Right lobe of liver (tissue), 4 donors: Measurements from ENCODE around the gene SOX21.

ENCODE experiments used
- POLR2A ChIP-seq: fragments of 450-650 bp; IDR thresholded peaks from one replicate; pipeline ENCODE4 v1.6.1; 2017; ENCODE audit warnings: antibody characterized with exemption, mild to moderate bottlenecking
- TF ChIP-seq, protein P1 (sequence below), 4 donors: fragments of 200-600 bp in 3 of 4; fragments of 450-650 bp in 1 of 4; IDR thresholded peaks; one replicate each; pipeline versions ENCODE4 v1.5.1 to v1.8.0; 2016 to 2022; ENCODE audit warnings: antibody characterized with exemption in 4 of 4, mild to moderate bottlenecking in 2 of 4
- donor health status: DM: no; HTN: no; CAD: no.
- donor health status: DM: no; HTN: no; CAD: no.
- donor health status: DM: no; HTN: yes; CAD: no.

DNA sequence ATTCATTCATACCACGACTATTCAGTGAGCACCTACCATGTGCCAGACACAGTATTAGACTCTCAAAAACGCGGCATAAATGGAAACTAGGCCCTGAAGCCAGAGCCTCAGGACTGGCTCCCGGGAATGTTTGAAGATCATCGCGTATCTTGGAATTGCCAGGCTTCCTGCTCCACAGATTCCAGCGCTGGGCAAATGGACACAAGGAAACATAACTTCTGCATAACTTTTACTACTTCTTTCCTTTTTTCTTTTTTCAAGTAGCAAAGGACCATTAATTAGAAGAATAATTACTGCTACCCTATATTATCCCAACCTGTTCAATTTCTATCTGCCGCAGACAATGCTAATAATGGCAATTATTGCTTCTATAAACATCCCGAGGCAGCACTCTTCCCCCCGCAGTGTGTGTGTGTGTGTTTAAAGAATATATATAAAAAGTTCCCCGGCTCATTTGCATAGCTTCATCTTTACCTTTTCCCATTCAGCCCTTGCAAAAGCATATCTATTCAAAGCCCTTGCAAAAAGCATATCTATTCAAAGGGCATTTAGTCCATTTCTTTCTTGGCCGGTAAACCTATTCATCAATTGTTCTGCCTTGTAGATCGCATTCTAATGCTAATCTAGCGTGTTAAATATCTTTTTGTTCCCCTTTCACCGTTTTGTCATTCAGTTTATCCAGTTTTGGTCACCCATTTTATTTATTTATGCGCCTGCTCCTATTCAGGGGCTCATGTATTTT is 6.1 kb downstream of the SOX21 start:
- TF ChIP-seq, protein P1, sequence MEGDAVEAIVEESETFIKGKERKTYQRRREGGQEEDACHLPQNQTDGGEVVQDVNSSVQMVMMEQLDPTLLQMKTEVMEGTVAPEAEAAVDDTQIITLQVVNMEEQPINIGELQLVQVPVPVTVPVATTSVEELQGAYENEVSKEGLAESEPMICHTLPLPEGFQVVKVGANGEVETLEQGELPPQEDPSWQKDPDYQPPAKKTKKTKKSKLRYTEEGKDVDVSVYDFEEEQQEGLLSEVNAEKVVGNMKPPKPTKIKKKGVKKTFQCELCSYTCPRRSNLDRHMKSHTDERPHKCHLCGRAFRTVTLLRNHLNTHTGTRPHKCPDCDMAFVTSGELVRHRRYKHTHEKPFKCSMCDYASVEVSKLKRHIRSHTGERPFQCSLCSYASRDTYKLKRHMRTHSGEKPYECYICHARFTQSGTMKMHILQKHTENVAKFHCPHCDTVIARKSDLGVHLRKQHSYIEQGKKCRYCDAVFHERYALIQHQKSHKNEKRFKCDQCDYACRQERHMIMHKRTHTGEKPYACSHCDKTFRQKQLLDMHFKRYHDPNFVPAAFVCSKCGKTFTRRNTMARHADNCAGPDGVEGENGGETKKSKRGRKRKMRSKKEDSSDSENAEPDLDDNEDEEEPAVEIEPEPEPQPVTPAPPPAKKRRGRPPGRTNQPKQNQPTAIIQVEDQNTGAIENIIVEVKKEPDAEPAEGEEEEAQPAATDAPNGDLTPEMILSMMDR (IDR thresholded peaks at IDR 0.05) = no peak
- TF ChIP-seq POLR2A = no peak
